ENCODE data around the gene SFMBT2.
"Not testable (repeated sequence)": the region's sequence is repeated elsewhere in the genome, so short reads cannot be mapped to it uniquely, and the experiment has no call there.

SFMBT2 gene

DNA sequence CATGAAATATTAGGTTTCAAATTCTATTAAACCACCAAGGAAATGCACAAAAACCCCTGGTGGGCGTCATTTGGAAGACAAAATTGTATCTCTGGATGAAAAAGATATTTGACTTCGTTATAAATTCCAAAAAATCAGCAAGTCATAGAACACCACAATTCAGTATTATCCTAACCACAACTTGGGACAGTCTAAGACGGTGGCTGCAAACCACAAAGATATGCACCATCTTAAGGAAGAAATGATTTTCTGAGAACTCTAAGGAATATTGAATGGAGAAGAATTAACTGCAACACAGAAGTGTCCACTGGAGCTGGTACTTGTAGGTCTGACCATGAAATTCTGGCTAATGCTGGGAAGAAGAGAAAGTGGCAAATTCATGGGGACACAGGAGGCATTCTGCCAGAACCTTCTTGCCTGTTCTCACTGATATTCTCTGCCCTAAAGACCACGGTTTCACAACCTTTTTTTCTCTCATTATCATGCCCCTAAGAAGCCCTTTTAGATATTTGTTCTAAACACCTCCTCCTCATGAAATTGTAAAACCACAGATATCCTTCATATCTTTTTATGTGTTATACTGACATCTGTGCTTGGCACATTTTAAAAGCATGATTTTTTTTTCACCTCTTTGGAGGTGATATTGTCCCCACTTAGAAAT is 92.9 kb downstream of the SFMBT2 start:
- DNase-seq = no peak

- no peak for DNase-seq
These were observed 94.0 kb downstream of the SFMBT2 start for GRCh38 chr10:7316839-7317238.

GRCh38 chr10:7315906-7316305 is 94.9 kb downstream of the SFMBT2 start:
- no peak for DNase-seq

DNA sequence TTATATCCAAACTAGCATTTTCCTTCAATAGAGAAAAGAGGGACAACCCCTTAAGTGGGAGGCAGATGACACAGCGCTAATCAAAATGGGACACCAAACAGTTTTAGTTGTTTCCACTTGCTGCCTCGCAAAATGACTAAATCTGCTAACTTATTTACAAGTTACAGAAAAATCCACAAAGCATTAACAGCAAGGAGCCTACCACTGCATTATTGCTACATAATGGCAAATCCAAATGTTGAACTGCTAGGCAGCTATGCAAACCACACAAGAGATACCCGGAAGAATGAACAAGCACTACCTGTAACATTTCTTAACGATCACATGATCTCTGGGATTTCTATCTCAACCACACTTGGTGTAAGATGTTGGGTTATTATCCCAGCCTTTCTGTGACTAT is 96.7 kb downstream of the SFMBT2 start:
- DNase-seq = no peak

GRCh38 chr10:7312488-7312857 is 98.4 kb downstream of the SFMBT2 start:
- DNase-seq = no peak

GRCh38 chr10:7311850-7312487 is 98.9 kb downstream of the SFMBT2 start:
- not testable (repeated sequence) for DNase-seq

GRCh38 chr10:7311218-7311849 is 99.5 kb downstream of the SFMBT2 start:
- DNase-seq = no peak

DNA sequence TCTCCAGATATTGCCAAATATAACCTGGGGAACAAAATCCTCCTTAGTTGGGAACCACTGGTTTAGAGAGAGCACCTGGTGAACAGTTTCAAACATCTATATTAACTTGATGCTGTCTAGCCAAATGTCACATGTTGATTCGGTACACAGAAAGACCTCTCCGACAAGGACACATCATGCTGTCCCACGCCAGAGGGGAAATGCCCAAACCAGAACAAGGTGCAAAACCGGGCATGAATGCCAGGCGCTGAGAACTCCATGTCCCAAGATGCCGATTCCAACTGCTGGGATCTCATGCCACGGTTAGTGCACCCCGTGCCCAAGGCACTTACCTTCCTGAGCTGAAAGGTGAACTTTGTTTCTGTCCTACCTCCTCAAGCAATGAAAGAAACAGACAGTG is 100.8 kb downstream of the SFMBT2 start:
- DNase-seq = no peak

DNA sequence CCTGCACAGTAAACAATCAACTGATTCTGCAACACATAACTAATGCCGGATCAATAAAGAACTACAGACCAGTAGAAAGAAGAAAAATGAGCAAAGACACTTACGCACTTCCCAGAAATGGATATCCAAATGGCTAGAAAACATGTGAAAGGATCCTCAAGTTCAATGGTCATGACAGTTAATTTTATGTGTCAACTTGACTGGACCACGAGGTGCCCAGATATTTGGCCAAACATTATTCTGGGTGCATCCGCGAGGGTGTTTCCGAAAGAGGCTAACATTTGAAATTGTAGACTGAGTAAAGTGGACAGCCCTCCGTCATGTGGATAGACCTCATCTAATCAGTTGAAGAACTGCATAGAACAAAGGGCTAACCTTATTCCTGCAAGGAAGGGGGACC is 102.0 kb downstream of the SFMBT2 start:
- DNase-seq = no peak

- no peak for DNase-seq
These were observed 104.2 kb downstream of the SFMBT2 start for GRCh38 chr10:7306616-7307015.

- no peak for DNase-seq
These were observed 104.7 kb downstream of the SFMBT2 start for GRCh38 chr10:7306147-7306546.

GRCh38 chr10:7305053-7305452 is 105.8 kb downstream of the SFMBT2 start:
- no peak for DNase-seq

DNA sequence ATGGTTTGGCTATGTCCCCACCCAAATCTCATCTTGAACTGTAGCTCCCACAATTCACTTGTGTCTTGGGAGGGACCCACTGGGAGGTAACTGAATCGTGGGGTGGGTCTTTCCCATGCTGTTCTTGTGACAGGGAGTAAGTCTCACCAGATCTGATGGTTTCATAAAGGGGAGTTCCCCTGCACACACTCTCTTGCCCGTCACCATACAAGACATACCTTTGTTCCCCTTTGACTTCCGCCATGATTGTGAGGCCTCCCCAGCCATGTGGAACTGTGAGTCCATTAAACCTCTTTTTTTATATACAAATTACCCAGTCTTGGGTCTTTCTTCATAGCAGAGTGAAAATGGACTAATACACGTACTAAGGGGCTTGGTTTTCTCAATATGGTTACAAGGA is 106.7 kb downstream of the SFMBT2 start:
- no peak for DNase-seq

- no peak for DNase-seq
These were observed 107.8 kb downstream of the SFMBT2 start for GRCh38 chr10:7302930-7303557.

DNA sequence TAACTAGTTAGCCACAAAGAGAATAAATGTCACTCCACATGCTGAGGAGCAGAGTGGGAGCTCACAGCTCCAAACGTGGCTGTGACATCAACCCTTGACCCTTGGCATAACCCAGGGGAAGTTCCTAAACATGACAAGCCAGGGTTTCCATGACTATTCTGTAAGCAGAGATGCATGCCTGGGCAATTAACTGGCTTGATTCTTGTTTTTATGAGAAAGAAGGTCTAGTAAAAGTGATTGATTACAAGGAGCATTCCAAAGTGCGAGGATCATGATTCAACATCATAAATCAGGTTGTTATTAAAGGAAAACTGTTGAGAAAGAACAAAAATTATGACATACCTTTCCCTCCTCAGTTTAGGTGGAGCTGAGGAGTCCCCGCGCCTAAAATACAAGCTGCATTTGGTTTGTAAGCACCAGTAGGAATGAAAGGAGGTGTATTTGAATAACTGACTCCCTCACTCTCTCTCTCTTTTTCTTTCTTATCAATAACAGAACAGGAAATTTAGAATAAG is 108.4 kb downstream of the SFMBT2 start:
- no peak for DNase-seq

DNA sequence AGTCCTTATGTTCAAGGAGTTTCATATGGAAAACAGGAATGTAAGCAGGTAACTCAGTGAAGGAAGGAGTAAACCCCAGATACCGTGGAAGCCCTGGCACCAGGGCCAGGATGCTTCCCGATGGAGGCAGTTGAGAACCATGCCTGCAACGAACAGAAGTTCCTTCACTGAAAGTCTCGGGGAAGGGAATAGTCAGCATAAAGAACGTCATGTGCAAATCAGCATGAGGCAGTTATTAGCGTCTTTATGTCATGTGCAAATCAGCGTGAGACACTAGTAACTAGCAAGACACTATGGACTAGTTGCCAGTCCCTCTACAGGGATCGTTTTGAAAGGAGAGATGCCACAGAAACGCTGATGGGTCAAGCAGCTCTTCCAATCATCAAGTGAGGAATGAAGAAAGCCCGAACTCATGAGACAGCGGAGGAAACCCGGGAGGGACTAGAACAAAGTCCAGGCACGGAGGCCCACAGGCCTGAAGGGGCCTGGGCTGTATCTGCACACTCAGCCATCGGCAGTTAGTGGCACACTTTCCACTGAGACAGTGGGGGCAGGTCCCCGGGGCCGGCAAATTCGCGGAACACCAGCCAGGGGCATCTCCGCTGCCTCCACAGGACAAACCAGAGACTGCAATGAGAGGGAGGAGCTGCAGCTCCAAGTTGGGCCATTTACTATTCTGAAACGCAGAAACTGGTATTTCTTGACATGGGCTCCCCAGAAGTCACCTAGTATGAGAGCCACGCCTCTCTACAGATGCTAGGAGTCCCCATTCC is 109.6 kb downstream of the SFMBT2 start:
- no peak for DNase-seq

GRCh38 chr10:7300384-7300971 is 110.4 kb downstream of the SFMBT2 start:
- no peak for DNase-seq

DNA sequence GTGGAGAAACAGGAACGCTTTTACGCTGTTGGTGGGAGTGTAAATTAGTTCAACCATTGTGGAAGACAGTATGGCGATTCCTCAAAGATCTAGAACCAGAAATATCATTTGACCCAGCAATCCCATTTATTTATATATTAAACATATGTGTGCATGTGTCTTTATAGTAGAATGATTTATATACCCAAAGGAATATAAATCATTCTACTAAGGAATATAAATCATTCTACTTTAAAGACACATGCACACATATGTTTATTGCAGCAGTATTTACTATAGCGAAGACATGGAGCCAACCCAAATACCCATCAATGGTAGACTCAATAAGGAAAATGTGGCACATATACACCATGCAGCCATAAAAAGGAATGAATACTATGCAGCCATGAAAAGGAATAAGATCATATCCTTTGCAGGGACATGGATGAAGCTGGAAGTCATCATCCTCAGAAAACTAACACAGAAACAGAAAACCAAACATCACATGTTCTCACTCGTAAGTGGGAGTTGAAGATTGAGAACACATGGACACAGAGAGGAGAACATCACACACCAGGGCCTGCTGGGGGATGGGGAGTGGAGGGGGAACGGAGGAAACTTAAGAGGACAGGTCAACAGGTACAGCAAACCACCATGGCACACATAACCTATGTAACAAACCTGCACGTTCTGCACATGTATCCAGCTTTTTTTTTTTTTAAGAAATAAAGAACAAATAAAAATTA is 111.1 kb downstream of the SFMBT2 start:
- DNase-seq = not testable (repeated sequence)

DNA sequence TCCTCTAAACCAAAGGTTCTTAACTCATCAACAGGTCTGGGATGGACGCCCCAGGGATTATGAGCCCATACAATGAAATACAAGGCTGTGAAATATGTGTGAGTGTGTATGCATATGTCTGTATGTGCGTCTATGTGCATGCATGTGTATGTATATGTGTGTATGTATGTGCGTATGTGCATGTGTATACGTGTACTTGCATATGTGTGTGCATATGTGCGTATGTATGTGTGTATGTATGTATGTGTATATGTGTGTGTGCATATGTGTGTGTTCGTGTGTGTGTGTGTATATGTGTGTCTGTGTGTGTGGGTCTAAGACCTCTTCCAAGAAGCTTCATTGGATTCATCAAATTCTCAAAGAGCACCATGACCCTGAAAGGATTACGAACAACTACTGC is 112.3 kb downstream of the SFMBT2 start:
- DNase-seq = no peak

GRCh38 chr10:7297094-7297493 is 113.7 kb downstream of the SFMBT2 start:
- no peak for DNase-seq

- DNase-seq = no peak
These were observed 114.2 kb downstream of the SFMBT2 start for GRCh38 chr10:7296648-7297047.

GRCh38 chr10:7296076-7296475 is 114.8 kb downstream of the SFMBT2 start:
- DNase-seq = no peak
